Parathyroid adenoma (tissue), 2 donors: ENCODE data around the gene HLX.
A peak's percentile ranks its signal among the peaks of the same experiment; 100 is the strongest.

Experiments
- H2AFZ ChIP-seq: fragments of 300-600 bp; sonication (generic); one replicate; pipeline ENCODE4 v1.7.0; 2017; ENCODE audit warnings: antibody characterized with exemption, mild to moderate bottlenecking
- H3K27ac ChIP-seq: fragments of 300-600 bp; sonication (generic); one replicate; pipeline ENCODE4 v1.7.0; 2017
- H3K27me3 ChIP-seq: fragments of 300-600 bp; sonication (generic); one replicate; pipeline ENCODE4 v1.7.0; 2017; ENCODE audit warnings: low read length; ENCODE audit not compliant: control insufficient read depth, insufficient read depth
- H3K36me3 ChIP-seq: fragments of 300-600 bp; sonication (generic); one replicate; pipeline ENCODE4 v1.7.0; 2017; ENCODE audit warnings: low read length; ENCODE audit not compliant: control insufficient read depth, insufficient read depth
- H3K4me1 ChIP-seq: fragments of 300-600 bp; sonication (generic); one replicate; pipeline ENCODE4 v1.7.0; 2017; ENCODE audit warnings: control low read depth
- H3K4me2 ChIP-seq: fragments of 300-600 bp; sonication (generic); one replicate; pipeline ENCODE4 v1.7.0; 2017; ENCODE audit warnings: low read length
- H3K4me3 ChIP-seq: fragments of 300-600 bp; sonication (generic); one replicate; pipeline ENCODE4 v1.7.0; 2017; ENCODE audit warnings: low read depth, low read length
- H3K79me2 ChIP-seq: fragments of 300-600 bp; sonication (generic); one replicate; pipeline ENCODE4 v1.7.0; 2017; ENCODE audit warnings: control low read depth
- H3K9ac ChIP-seq: fragments of 300-600 bp; sonication (generic); one replicate; pipeline ENCODE4 v1.7.0; 2017; ENCODE audit warnings: mild to moderate bottlenecking
- H3K9me3 ChIP-seq: fragments of 300-600 bp; sonication (generic); one replicate; pipeline ENCODE4 v1.7.0; 2017; ENCODE audit warnings: low read length; ENCODE audit not compliant: control insufficient read depth
- CTCF ChIP-seq: fragments of 300-600 bp; sonication (generic); IDR thresholded peaks from one replicate; pipeline ENCODE4 v1.7.0; 2017; ENCODE audit warnings: antibody characterized with exemption, mild to moderate bottlenecking
- donor health status: primary hyperparathyroidism.

Gene HLX

GRCh38 chr1:220885971-220886370 lies 6.7 kb downstream of the HLX start:
- no peak overlapping the region for H3K4me2 ChIP-seq
- H3K9ac ChIP-seq, result no peak overlapping the region
- H3K4me1 ChIP-seq, result no peaks in the 10 kb centered on the region
- H3K4me3 ChIP-seq, result no peak overlapping the region
- no peak for TF ChIP-seq CTCF
- no peaks in the 10 kb centered on the region for H3K36me3 ChIP-seq
- no peaks in the 10 kb centered on the region for H3K9me3 ChIP-seq
- H3K79me2 ChIP-seq, result no peaks in the 10 kb centered on the region
- H2AFZ ChIP-seq, result no peak overlapping the region
- H3K27ac ChIP-seq, result no peak overlapping the region
- peaks cover 18% of the 10 kb centered on the region for H3K27me3 ChIP-seq

GRCh38 chr1:220886470-220887201 lies 7.4 kb downstream of the HLX start:
- Histone ChIP-seq H3K9ac (no peak overlapping the region), H3K9me3 (no peaks in the 10 kb centered on the region), H3K27ac (no peak overlapping the region)

DNA sequence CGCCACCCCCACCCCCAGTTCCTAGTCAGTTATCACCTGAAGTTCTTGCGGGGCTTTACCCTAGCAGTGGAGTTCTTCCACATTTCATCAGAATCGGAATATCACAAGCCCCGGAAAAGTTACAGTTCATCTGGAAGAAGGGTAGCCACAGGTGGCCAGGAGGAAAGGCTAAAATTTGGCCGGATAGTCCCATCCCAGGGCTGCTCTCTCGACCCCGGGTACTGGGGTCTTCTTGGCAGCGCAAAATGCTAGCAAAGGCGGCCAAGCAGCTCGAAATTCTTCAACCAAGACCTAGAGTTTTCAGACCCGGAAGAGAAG lies 7.9 kb downstream of the HLX start:
- Histone ChIP-seq H3K27me3 (peaks cover 20% of the 10 kb centered on the region), H3K4me2 (peak overlapping the region; percentile 25), H3K9me3 (no peaks in the 10 kb centered on the region), H3K9ac (no peak overlapping the region), H3K4me1 (no peaks in the 10 kb centered on the region), H3K36me3 (no peaks in the 10 kb centered on the region), H2AFZ (no peak overlapping the region), H3K79me2 (no peaks in the 10 kb centered on the region), H3K4me3 (no peak overlapping the region), H3K27ac (no peak overlapping the region)
- TF ChIP-seq CTCF, result no peak

More at GRCh38 chr1:220886470-220887201, 7.4 kb downstream of the HLX start:
- no peaks in the 10 kb centered on the region for H3K79me2 ChIP-seq
- TF ChIP-seq CTCF, result no peak
- no peak overlapping the region for H2AFZ ChIP-seq
- H3K36me3 ChIP-seq, result no peaks in the 10 kb centered on the region
- H3K4me1 ChIP-seq, result no peaks in the 10 kb centered on the region
- H3K27me3 ChIP-seq, result peaks cover 15% of the 10 kb centered on the region
- H3K4me3 ChIP-seq, result no peak overlapping the region
- H3K4me2 ChIP-seq, result no peak overlapping the region

DNA sequence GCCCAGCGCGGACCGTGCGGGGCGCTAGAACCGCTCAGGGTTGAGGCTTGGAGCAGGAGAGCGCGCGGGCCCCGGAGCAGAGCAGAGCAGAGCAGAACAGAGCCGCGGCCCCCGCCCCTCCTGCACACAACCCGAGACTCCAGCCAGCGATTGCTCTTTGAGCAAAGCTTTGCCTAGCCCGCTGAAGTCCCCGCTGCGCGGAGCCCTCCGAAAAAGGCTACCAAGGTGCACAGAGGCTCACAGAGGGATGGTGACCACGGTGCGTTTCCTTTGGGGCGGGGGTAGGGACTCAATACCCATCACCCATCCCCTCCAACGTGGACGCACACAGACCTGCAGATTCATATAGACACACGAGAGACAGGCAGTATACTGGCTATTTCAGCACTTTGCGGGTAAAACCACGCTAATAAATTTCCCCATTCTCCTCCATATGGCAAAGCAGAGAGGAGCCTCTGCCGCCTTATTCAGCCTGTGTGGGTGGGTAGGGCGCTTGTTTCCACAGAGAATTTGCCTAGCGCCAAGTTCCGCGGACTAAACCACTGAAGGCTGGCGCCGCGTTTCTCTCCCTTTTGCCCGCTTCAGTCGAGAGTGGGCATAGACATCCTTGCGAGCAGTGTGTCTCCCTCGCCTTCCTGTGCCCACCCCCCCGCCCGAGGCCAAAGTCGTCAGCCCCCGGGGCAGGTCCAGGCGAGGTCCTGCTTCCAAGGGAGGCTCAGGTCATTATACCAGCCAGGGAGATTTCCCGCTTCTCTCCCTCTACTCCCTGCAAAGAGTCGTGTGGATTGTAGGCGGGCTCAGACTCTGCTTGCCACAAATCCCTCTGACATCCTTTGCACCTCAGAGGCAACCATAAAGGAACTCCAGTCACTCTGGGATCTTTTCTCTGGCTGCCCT lies 8.5 kb downstream of the HLX start:
- TF ChIP-seq CTCF, result no peak
- Histone ChIP-seq H2AFZ (no peak overlapping the region), H3K27me3 (peaks cover 23% of the 10 kb centered on the region), H3K4me3 (no peak overlapping the region), H3K27ac (no peak overlapping the region), H3K79me2 (no peaks in the 10 kb centered on the region), H3K36me3 (no peaks in the 10 kb centered on the region), H3K9ac (no peak overlapping the region), H3K4me1 (no peaks in the 10 kb centered on the region), H3K4me2 (peak overlapping the region; percentile 25), H3K9me3 (no peaks in the 10 kb centered on the region)
